ENCODE data around the gene SLC2A4. TPM values are rescaled to one million over a fixed set of nuclear protein-coding genes. Genes with fewer than 3 reads are reported as not detected.

The SLC2A4 gene
- total RNA-seq, 2 donors from 2014 or later: 1.9 to 5.7 TPM

DNA sequence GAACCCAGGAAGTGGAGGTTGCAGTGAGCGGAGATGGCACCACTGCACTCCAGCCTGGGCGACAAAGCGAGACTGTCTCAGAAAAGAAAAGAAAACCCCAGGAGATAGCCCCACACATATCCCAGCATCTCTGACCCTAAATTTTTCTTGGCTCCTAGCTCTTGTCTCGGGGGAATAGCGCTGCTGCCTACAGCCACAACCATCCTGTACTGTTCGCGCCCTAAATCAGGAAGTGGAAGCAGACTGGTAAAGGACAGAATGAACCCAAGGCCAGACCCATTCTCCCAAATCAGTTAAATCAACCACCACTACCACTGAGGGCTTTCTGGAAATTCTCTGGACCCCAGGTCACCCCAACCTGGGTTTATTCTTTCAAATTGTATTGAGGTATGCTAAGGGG lies 31.7 kb upstream of the SLC2A4 start:
- H3K27ac ChIP-seq: peak overlapping the region; percentile 99
- no peak for TF ChIP-seq CTCF (IDR thresholded peaks at IDR 0.05)
- peak overlapping the region; percentile 98 for H3K4me3 ChIP-seq

DNA sequence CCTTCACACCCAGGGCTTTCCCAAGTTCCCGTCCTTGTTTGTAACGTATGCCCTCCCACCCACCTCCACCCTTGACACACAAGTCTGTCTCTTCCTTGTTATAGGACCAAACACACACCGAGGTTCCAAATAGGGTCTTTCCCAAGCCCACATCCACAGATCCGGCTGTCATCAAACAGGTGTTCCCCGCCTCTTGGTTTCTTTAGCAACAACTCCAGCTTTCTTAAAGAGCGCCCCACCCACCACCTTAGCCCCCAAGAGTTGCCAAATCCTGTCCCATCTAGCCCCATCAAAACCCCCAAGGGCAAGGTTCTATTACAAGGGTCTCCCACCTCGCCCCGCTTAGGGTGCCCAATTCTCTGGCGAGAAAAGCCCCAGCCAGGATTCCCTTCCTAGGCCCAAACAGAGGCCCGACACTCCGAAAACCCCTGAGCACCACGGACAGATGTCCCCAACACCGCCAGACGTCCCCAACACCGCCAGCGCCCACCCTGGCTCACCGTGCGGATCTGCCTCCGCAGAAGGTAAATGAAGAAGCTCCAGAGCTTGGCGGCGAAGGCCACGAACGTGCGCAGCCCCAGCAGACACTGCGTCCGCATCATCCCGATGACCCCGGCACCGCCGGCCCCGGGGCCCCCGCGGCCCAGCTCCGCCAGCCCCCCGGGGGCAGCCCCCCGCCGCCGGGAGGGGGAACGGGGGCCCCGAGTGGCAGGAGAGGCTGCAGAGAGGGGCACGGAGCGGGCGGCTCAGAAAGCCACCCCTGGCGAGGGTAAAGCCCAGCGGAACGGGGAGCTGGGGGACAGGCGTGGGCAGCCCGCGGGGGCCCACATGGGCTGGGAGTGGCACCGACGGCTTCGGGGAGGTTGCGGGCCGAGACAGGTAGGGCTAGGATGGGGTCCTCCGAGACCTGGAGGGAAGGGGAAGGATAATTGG lies 30.6 kb upstream of the SLC2A4 start:
- TF ChIP-seq CTCF (IDR thresholded peaks at IDR 0.05): no peak
- Histone ChIP-seq H3K9me3 (no peaks in the 10 kb centered on the region), H3K36me3 (peaks cover 4% of the 10 kb centered on the region), H3K9ac (ENCODE audit: low read depth in 2 of 2, low read length in 2 of 2) (peak overlapping the region; percentile 95 to 98), H3K27me3 (no peaks in the 10 kb centered on the region), H3K27ac (peak overlapping the region; percentile 99), H3K4me3 (peak overlapping the region; percentile 98), H3K4me1 (peaks cover 18% of the 10 kb centered on the region)
- DNase-seq: peak; percentile 44
- intact Hi-C loops (cut with DNase I): no loop called here

More for the DNA sequence above, 31.7 kb upstream of the SLC2A4 start:
- no peaks in the 10 kb centered on the region for H3K27me3 ChIP-seq
- H3K4me1 ChIP-seq: peaks cover 18% of the 10 kb centered on the region
- H3K36me3 ChIP-seq: peaks cover 3% of the 10 kb centered on the region
- no peak for DNase-seq
- peak overlapping the region; percentile 95 to 98 for H3K9ac ChIP-seq (ENCODE audit: low read depth in 2 of 2, low read length in 2 of 2)
- H3K9me3 ChIP-seq: no peaks in the 10 kb centered on the region
- intact Hi-C loops (cut with DNase I): no loop called here

DNA sequence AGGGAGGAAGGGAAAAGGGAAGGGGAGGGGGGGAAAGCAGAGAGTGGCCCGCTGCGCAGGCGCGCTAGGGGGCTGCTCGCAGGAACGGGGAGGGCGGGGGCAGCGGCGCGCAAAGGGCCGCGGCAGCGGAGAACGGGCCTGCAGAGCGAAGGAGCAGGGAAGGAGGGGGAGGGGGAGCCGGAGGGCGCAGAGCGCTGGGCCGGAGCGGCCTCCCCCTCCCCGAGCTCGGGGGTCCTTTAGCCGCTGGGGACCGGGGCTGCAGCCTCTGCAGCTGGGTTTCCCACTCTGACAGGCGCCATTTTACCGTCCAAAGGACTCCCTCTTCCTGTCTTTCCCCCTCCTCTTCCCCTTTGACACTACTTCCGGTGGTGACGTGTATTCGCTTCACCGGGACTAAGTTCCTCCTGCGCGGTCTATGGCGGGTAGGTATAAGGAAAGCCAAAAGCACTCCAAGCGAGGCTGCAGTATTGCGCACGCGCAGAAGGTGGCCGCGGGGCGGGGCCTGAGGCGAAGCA lies 29.8 kb upstream of the SLC2A4 start, which contains the start of gene CTDNEP1:
Gene CTDNEP1, minus strand, starts transcription at position 74 of the 515 bp plus-strand sequence. CDS start 438 bp downstream, outside the sequence.
- H3K27ac ChIP-seq: peak within 1 kb of the TSS; percentile 99
- peaks cover 4% of the 10 kb centered on the region for H3K36me3 ChIP-seq
- no peak for TF ChIP-seq CTCF (IDR thresholded peaks at IDR 0.05)
- peak within 1 kb of the TSS; percentile 98 for H3K4me3 ChIP-seq
- DNase-seq: peak; percentile 100
- peaks cover 18% of the 10 kb centered on the region for H3K4me1 ChIP-seq
- intact Hi-C loops (cut with DNase I): no loop called here
- H3K9me3 ChIP-seq: no peaks in the 10 kb centered on the region
- H3K27me3 ChIP-seq: no peaks in the 10 kb centered on the region
- H3K9ac ChIP-seq (ENCODE audit: low read depth in 2 of 2, low read length in 2 of 2): peak within 1 kb of the TSS; percentile 95 to 98

- DNase-seq: peak; percentile 96
- peak within 1 kb of the TSS; percentile 95 to 98 for H3K9ac ChIP-seq (ENCODE audit: low read depth in 2 of 2, low read length in 2 of 2)
- intact Hi-C loops (cut with DNase I): no loop called here
- no peaks in the 10 kb centered on the region for H3K27me3 ChIP-seq
- peak; percentile 24 for TF ChIP-seq CTCF (IDR thresholded peaks at IDR 0.05)
- H3K36me3 ChIP-seq: peaks cover 4% of the 10 kb centered on the region
- peak within 1 kb of the TSS; percentile 99 for H3K27ac ChIP-seq
- peaks cover 18% of the 10 kb centered on the region for H3K4me1 ChIP-seq
- H3K4me3 ChIP-seq: peak within 1 kb of the TSS; percentile 98
- H3K9me3 ChIP-seq: no peaks in the 10 kb centered on the region
These were observed 29.1 kb upstream of the SLC2A4 start, which contains the start of gene ELP5 for GRCh38 chr17:7252176-7253043. Gene ELP5, plus strand, starts transcription at chr17:7252215. Its CDS starts 336 bp downstream, at chr17:7252551.

GRCh38 chr17:7253082-7253481 lies 28.4 kb upstream of the SLC2A4 start:
- Histone ChIP-seq H3K9ac (ENCODE audit: low read depth in 2 of 2, low read length in 2 of 2) (peak overlapping the region in 1 of 2 donors; percentile 95), H3K27ac (peak overlapping the region; percentile 99), H3K4me1 (peaks cover 18% of the 10 kb centered on the region), H3K9me3 (no peaks in the 10 kb centered on the region), H3K4me3 (peak overlapping the region; percentile 98), H3K27me3 (no peaks in the 10 kb centered on the region), H3K36me3 (peaks cover 4% of the 10 kb centered on the region)
- DNase-seq: no peak
- no peak for TF ChIP-seq CTCF (IDR thresholded peaks at IDR 0.05)
- intact Hi-C loops (cut with DNase I): no loop called here

Data from colonic mucosa (tissue), 4 donors.